Right atrium auricular region (tissue), 2 donors: ENCODE data around the gene SEMA6C. TPM values are rescaled to one million over a fixed set of nuclear protein-coding genes. Genes with fewer than 3 reads are reported as not detected.
"Not testable (repeated sequence)": the region's sequence is repeated elsewhere in the genome, so short reads cannot be mapped to it uniquely, and the experiment has no call there.

Experiments
- DNase-seq: peaks from one replicate; pipeline ENCODE4 v3.0.0-alpha.2; 2019; ENCODE audit warnings: low spot score
- H3K27ac ChIP-seq, 2 donors: fragments of 200-600 bp; sonication (generic); 1 replicate in 1 of 2; 2 replicates in 1 of 2; pipeline ENCODE4 v1.5.1; 2016 to 2019
- H3K27me3 ChIP-seq, 2 donors: fragments of 200-600 bp; sonication (generic); one replicate each; pipeline versions ENCODE4 v1.5.1 to v1.6.0; 2017 to 2019
- H3K36me3 ChIP-seq: fragments of 200-600 bp; sonication (generic); one replicate; pipeline ENCODE4 v1.5.1; 2016
- H3K4me1 ChIP-seq, 2 donors: fragments of 200-600 bp; sonication (generic); one replicate each; pipeline versions ENCODE4 v1.5.1 to v1.6.0; 2017 to 2019
- H3K4me3 ChIP-seq, 2 donors: fragments of 200-600 bp; sonication (generic); 1 replicate in 1 of 2; 2 replicates in 1 of 2; pipeline ENCODE4 v1.5.1; 2017 to 2019; ENCODE audit warnings: mild to moderate bottlenecking in 1 of 2, moderate library complexity in 1 of 2
- H3K9me3 ChIP-seq, 2 donors: fragments of 200-600 bp; sonication (generic); one replicate each; pipeline ENCODE4 v1.5.1; 2019
- total RNA-seq, 2 donors: library from RNA; depleted of rRNA; stranded (reverse); fragments of >200 nt; gene quantifications; one replicate each; pipeline ENCODE4 v1.1.0, GENCODE V29; 2016
- TF ChIP-seq, protein P1 (sequence below), 2 donors: fragments of 200-600 bp; sonication (generic); IDR thresholded peaks; one replicate each; pipeline ENCODE4 v1.5.1; 2019; ENCODE audit warnings: antibody characterized with exemption in 2 of 2

SEMA6C gene
- total RNA-seq, 2 donors from 2014 or later: 40.0 to 60.7 TPM

DNA sequence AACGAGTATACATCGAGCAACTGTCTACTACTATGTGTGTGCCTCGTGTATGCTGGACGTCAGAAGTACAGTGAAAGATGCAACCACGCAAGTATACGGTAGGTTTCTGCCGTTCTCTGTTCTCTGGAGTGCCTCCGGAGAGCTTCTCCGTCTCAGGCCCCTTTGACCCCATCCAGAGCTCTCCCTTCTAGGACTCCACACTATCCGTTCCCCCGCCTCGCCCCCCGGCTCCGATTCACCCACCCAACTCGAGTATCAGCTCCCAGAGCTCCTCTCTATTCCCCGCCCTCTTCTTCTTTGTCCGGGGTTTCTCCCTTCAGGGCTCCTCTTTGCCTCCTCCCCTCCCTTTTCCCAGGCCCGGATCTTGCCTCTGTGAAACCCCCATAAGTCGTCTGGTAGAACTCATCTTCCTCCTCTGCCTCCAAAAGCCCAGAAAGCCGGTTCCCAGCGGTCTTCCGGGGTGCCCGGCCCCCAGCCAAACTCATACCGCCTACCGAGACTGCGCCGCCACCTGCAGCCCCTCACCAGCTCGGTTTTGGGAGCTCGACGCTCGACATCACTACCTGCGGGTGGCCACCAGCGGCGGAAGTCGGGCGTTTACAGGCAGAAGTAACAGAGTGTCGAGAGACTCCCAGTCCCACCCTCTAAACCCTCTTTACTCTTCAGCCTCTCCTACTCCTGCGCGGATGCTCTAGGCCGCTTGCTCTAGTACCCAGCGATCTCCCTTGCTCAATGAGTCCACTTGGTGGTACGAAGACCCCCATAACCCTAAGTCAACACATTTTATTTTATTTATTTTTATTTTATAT, 43.4 kb upstream of the SEMA6C start, which contains the start of gene VPS72:
TSS of gene VPS72 (minus strand) at position 561 of the 809 bp plus-strand sequence. CDS start at position 485, 76 bp downstream.
- DNase-seq: peak; percentile 88
- H3K4me3 ChIP-seq: peak within 1 kb of the TSS; percentile 69 to 83
- peaks cover 12% of the 10 kb centered on the region for H3K36me3 ChIP-seq
- H3K4me1 ChIP-seq: peaks cover 0 to 18% of the 10 kb centered on the region in 2 donors
- peak within 1 kb of the TSS; percentile 85 to 86 for H3K27ac ChIP-seq
- no peaks in the 10 kb centered on the region for H3K27me3 ChIP-seq
- no peaks in the 10 kb centered on the region for H3K9me3 ChIP-seq
- TF ChIP-seq, protein P1, sequence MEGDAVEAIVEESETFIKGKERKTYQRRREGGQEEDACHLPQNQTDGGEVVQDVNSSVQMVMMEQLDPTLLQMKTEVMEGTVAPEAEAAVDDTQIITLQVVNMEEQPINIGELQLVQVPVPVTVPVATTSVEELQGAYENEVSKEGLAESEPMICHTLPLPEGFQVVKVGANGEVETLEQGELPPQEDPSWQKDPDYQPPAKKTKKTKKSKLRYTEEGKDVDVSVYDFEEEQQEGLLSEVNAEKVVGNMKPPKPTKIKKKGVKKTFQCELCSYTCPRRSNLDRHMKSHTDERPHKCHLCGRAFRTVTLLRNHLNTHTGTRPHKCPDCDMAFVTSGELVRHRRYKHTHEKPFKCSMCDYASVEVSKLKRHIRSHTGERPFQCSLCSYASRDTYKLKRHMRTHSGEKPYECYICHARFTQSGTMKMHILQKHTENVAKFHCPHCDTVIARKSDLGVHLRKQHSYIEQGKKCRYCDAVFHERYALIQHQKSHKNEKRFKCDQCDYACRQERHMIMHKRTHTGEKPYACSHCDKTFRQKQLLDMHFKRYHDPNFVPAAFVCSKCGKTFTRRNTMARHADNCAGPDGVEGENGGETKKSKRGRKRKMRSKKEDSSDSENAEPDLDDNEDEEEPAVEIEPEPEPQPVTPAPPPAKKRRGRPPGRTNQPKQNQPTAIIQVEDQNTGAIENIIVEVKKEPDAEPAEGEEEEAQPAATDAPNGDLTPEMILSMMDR (IDR thresholded peaks at IDR 0.05): no peak

DNA sequence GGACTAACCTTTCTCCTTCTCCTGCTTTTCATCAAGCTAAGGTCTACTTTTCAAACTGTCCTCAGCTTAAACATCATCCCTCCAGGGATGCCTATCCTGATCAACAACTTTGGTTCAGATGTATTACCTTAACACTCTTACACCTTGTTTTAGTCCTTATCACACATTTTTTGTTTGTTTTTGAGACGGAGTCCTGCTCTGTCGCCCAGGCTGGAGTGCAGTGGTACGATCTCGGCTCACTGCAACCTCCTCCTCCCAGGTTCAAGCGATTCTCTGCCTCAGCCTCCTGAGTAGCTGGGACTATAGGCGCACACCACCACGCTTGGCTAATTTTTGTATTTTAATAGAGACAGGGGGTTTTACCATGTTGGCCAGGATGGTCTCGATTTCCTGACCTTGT, 42.2 kb upstream of the SEMA6C start:
- Histone ChIP-seq H3K4me3 (peak overlapping the region in 1 of 2 donors; percentile 83), H3K4me1 (peaks cover 0 to 18% of the 10 kb centered on the region in 2 donors), H3K36me3 (peaks cover 24% of the 10 kb centered on the region)
- DNase-seq, H3K27ac ChIP-seq, H3K27me3 ChIP-seq, H3K9me3 ChIP-seq: not testable (repeated sequence)

- Histone ChIP-seq H3K27ac (no peak overlapping the region), H3K4me1 (peaks cover 0 to 18% of the 10 kb centered on the region in 2 donors), H3K27me3 (no peaks in the 10 kb centered on the region), H3K9me3 (no peaks in the 10 kb centered on the region), H3K4me3 (no peak overlapping the region), H3K36me3 (peaks cover 37% of the 10 kb centered on the region)
- no peak for DNase-seq
- TF ChIP-seq, protein P1 (IDR thresholded peaks at IDR 0.05): no peak
Measured at GRCh38 chr1:151187205-151187604, 40.8 kb upstream of the SEMA6C start.

DNA sequence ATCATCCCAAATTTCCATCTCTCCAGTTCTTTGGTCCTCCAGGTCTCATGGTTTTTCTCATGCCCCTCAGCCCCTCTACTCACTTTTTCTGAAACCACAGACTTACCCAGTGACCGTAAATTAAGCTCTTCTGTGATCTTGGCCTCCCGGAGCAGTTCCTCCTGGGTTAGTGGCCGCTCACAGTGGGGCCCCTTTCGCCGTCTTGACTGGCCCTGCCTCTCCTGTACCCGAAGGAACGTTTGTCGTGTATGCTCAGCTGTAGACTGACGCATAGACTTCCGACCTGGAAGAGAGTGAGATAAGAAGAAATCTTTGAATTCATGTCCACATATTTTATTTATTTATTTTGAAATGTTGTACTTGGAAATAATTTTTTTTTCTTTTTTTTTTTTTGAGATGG, 37.8 kb upstream of the SEMA6C start:
- Histone ChIP-seq H3K27me3 (no peaks in the 10 kb centered on the region), H3K36me3 (peaks cover 64% of the 10 kb centered on the region), H3K27ac (no peak overlapping the region), H3K4me1 (peaks cover 0 to 15% of the 10 kb centered on the region in 2 donors), H3K4me3 (no peak overlapping the region), H3K9me3 (no peaks in the 10 kb centered on the region)
- DNase-seq: no peak
- TF ChIP-seq, protein P1 (IDR thresholded peaks at IDR 0.05): no peak

- Histone ChIP-seq H3K36me3 (peaks cover 53% of the 10 kb centered on the region), H3K27ac (no peak overlapping the region), H3K4me1 (peaks cover 0 to 9% of the 10 kb centered on the region in 2 donors), H3K4me3 (no peak overlapping the region), H3K27me3 (no peaks in the 10 kb centered on the region), H3K9me3 (no peaks in the 10 kb centered on the region)
- TF ChIP-seq, protein P1 (IDR thresholded peaks at IDR 0.05): no peak
- no peak for DNase-seq
Measured at GRCh38 chr1:151176514-151177045, 30.1 kb upstream of the SEMA6C start.

DNA sequence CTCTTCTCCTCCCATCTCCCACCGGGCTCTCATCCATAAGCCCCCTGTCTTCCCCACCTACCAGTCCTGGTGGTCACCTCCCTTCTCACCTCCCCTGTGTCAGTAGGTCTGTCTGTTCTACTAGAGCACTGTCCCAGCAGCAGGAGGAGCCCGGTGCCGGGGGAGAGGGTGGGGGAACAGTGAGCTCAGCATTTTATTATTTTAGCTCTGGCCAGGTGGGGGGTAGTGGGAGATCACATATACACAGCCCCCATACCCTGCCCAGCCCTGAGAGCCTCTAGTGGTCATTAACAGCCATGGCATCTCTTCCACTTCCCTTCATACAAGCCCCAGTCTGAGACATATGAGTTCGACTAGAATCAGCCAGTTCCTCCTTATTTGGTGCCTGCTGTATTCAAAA, 29.4 kb upstream of the SEMA6C start, which contains the start of gene TMOD4:
TSS of gene TMOD4 (minus strand) at position 119 of the 400 bp plus-strand sequence. CDS start 1,106 bp downstream, outside the sequence.
- no peaks in the 10 kb centered on the region for H3K27me3 ChIP-seq
- H3K4me1 ChIP-seq: peaks cover 0 to 9% of the 10 kb centered on the region in 2 donors
- H3K36me3 ChIP-seq: peaks cover 46% of the 10 kb centered on the region
- TF ChIP-seq, protein P1 (IDR thresholded peaks at IDR 0.05): peak in 1 of 2 donors; percentile 51
- no peak for DNase-seq
- H3K27ac ChIP-seq: no peak within 1 kb of the TSS
- no peak within 1 kb of the TSS for H3K4me3 ChIP-seq
- H3K9me3 ChIP-seq: no peaks in the 10 kb centered on the region
